Kidney epithelial cell (primary cell): ENCODE data around the gene KRT27. TPM values are rescaled to one million over a fixed set of nuclear protein-coding genes. Genes with fewer than 3 reads are reported as not detected.

ENCODE experiments used
- DNase-seq: peaks from one replicate; pipeline ENCODE4 v3.0.0-alpha.2; 2010; ENCODE audit warnings: low read depth
- H3K27me3 ChIP-seq: 2 replicates; pipeline ENCODE4 v1.6.0; 2011; ENCODE audit warnings: low read length; ENCODE audit not compliant: control insufficient read depth, insufficient read depth
- H3K36me3 ChIP-seq: 2 replicates; pipeline ENCODE4 v1.5.1; 2011; ENCODE audit warnings: low read length; ENCODE audit not compliant: control insufficient read depth, insufficient read depth
- H3K4me3 ChIP-seq: 2 replicates; pipeline ENCODE4 v1.5.1; 2011; ENCODE audit warnings: low read depth, mild to moderate bottlenecking, control low read depth, low read length
- total RNA-seq: library from RNA; depleted of rRNA; stranded (reverse); fragments of >200 nt; gene quantifications from 2 replicates; pipeline ENCODE4 v1.2.3, GENCODE V29; 2015
- TF ChIP-seq, protein P1 (sequence below): IDR thresholded peaks from 2 replicates; pipeline ENCODE4 v1.5.1; 2011; ENCODE audit warnings: mild to moderate bottlenecking, moderate library complexity, low read length, control low read depth, inconsistent platforms; ENCODE audit not compliant: insufficient read depth, poor library complexity, severe bottlenecking

Gene KRT27
- total RNA-seq, 1 donor from 2014 or later = not detected

DNA sequence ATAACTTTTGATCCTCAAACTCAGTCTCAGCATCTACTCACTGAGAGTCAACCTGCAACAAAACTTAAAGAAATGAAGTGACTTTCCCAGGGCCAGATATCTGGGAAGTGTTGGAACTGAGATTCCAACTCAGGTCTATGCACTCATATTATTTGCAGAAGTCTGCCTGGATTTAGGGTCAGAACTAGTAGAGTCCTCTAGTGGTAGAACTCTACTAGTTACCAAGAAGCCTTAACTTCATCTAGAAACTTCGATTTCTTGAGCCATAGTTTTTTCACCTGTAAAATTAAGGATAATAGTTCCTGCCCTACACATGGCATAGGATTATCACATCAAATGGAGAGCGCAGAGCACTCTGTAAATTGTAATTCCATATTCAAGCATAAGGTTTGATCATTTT lies 55.4 kb downstream of the KRT27 start:
- TF ChIP-seq, protein P1, sequence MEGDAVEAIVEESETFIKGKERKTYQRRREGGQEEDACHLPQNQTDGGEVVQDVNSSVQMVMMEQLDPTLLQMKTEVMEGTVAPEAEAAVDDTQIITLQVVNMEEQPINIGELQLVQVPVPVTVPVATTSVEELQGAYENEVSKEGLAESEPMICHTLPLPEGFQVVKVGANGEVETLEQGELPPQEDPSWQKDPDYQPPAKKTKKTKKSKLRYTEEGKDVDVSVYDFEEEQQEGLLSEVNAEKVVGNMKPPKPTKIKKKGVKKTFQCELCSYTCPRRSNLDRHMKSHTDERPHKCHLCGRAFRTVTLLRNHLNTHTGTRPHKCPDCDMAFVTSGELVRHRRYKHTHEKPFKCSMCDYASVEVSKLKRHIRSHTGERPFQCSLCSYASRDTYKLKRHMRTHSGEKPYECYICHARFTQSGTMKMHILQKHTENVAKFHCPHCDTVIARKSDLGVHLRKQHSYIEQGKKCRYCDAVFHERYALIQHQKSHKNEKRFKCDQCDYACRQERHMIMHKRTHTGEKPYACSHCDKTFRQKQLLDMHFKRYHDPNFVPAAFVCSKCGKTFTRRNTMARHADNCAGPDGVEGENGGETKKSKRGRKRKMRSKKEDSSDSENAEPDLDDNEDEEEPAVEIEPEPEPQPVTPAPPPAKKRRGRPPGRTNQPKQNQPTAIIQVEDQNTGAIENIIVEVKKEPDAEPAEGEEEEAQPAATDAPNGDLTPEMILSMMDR = peak; percentile 46
- H3K36me3 ChIP-seq = no peaks in the 10 kb centered on the region
- no peaks in the 10 kb centered on the region for H3K27me3 ChIP-seq
- H3K4me3 ChIP-seq = no peak overlapping the region
- no peak for DNase-seq

Other genes with a start within 250 kb of the KRT27 start
- gene CCR7, start 217.1 kb downstream of the KRT27 start, total RNA-seq = not detected in 2 replicates
- gene SMARCE1, start 134.7 kb downstream of the KRT27 start, total RNA-seq = 105 and 115 TPM in 2 replicates
- gene KRT222, start 117.4 kb downstream of the KRT27 start, total RNA-seq = not detected in 2 replicates
- gene KRT24, start 78.8 kb downstream of the KRT27 start, total RNA-seq = not detected in 2 replicates
- not detected in 2 replicates for gene KRT25, start 27.2 kb downstream of the KRT27 start, total RNA-seq
- gene KRT26, start 10.3 kb downstream of the KRT27 start, total RNA-seq = not detected in 2 replicates
- gene KRT28, start 17.4 kb upstream of the KRT27 start, total RNA-seq = not detected in 2 replicates
- 24.5 and 29.9 TPM in 2 replicates for gene KRT10, start 40.1 kb upstream of the KRT27 start, total RNA-seq
- gene KRT12, start 84.7 kb upstream of the KRT27 start, total RNA-seq = not detected in 2 replicates
- gene KRT20, start 102.7 kb upstream of the KRT27 start, total RNA-seq = not detected in 2 replicates
- 24.2 and 25.9 TPM in 2 replicates for gene KRT23, start 155.1 kb upstream of the KRT27 start, total RNA-seq
- not detected in 2 replicates for gene KRT39, start 184.4 kb upstream of the KRT27 start, total RNA-seq
- gene KRT40, start 201.8 kb upstream of the KRT27 start, total RNA-seq = not detected in 2 replicates
- not detected in 2 replicates for gene KRTAP3-3, start 211.6 kb upstream of the KRT27 start, total RNA-seq
- gene KRTAP3-2, start 217.4 kb upstream of the KRT27 start, total RNA-seq = not detected in 2 replicates
- not detected in 2 replicates for gene KRTAP3-1, start 226.6 kb upstream of the KRT27 start, total RNA-seq
- not detected in 2 replicates for gene KRTAP1-5, start 244.7 kb upstream of the KRT27 start, total RNA-seq
- gene KRTAP1-4, start 247.6 kb upstream of the KRT27 start, total RNA-seq = not detected in 2 replicates